Fibroblast of lung (primary cell): ENCODE results near the gene CCDC85C.

Source experiments
- CTCF ChIP-seq, 2 donors: IDR thresholded peaks in 1 of 2; conservative IDR thresholded peaks in 1 of 2; 1 replicate in 1 of 2; 2 replicates in 1 of 2; pipeline ENCODE4 v1.5.1; 2011 to 2012; ENCODE audit warnings: low read length in 2 of 2, control low read depth in 1 of 2, inconsistent platforms in 1 of 2, low read depth in 1 of 2, mild to moderate bottlenecking in 1 of 2
- EZH2 ChIP-seq: IDR thresholded peaks from 2 replicates; pipeline ENCODE4 v1.5.1; 2012; ENCODE audit warnings: low read length, control low read depth, mild to moderate bottlenecking; ENCODE audit errors: missing control alignments

- TF ChIP-seq CTCF (conservative IDR thresholded peaks at IDR 0.05 in 1 of 2, IDR thresholded peaks at IDR 0.05 in 1 of 2; ENCODE audit: low read depth in 1 of 2, low read length in 2 of 2) (no peak), EZH2 (no peak)
Measured at GRCh38 chr14:99616832-99617800, 13.1 kb upstream of the CCDC85C start.
